ENCODE data around the gene SOWAHA.

- TF ChIP-seq CTCF (conservative IDR thresholded peaks at IDR 0.05) = no peak
- TF ChIP-seq ZFX (IDR thresholded peaks at IDR 0.05) = no peak
These were observed 27.2 kb upstream of the SOWAHA start for GRCh38 chr5:132785864-132786263.

Measured in C4-2B (cell line).